PC-9 (cell line): ENCODE results near the gene CACFD1. TPM values are rescaled to one million over a fixed set of nuclear protein-coding genes. Genes with fewer than 3 reads are reported as not detected.

ENCODE experiments used
- BruUV-seq: library from RNA; stranded (reverse); fragments of 400-500 nt; replicated peaks from 2 replicates; lab custom pipeline; 2021; lab: Mats Ljungman, UMichigan
- CTCF ChIA-PET: fragments of 300-600 bp; sonication (Branson Sonifier 250); formaldehyde crosslinking; loops from one replicate; lab custom pipeline; 2022; ENCODE audit warnings: antibody characterized with exemption; lab: Charles Lee
- POLR2A ChIA-PET: fragments of 300-600 bp; sonication (Branson Sonifier 250); formaldehyde crosslinking; loops from one replicate; lab custom pipeline; 2022; ENCODE audit warnings: antibody characterized with exemption; ENCODE audit not compliant: unreplicated experiment; lab: Charles Lee
- DNase-seq, 2 experiments: peaks; one replicate each; pipeline versions ENCODE4 v3.0.0 to v3.0.0-alpha.2; 2015 to 2022; ENCODE audit warnings: mixed read lengths in 1 of 2
- H2AFZ ChIP-seq: fragments of 200-600 bp; sonication (generic); 2 replicates; pipeline ENCODE4 v1.8.1; 2017; ENCODE audit warnings: antibody characterized with exemption
- H3F3A ChIP-seq: fragments of 200-600 bp; sonication (generic); 2 replicates; pipeline ENCODE4 v1.8.1; 2017; ENCODE audit warnings: antibody characterized with exemption, mild to moderate bottlenecking, low read depth; ENCODE audit not compliant: insufficient read depth
- H3K27ac ChIP-seq: fragments of 200-600 bp; sonication (generic); 2 replicates; pipeline ENCODE4 v1.6.1; 2016; ENCODE audit warnings: mixed run types
- H3K27me3 ChIP-seq: fragments of 200-600 bp; sonication (generic); 2 replicates; pipeline ENCODE4 v1.6.1; 2016; ENCODE audit warnings: low read depth, mixed run types; ENCODE audit not compliant: insufficient read depth
- H3K36me3 ChIP-seq: fragments of 200-600 bp; sonication (generic); 2 replicates; pipeline ENCODE4 v1.6.1; 2016; ENCODE audit warnings: low read depth, mixed run types
- H3K4me1 ChIP-seq: fragments of 200-600 bp; sonication (generic); replicated peaks from 2 replicates; pipeline ENCODE4 v1.6.1; 2016; ENCODE audit warnings: mixed run types; ENCODE audit not compliant: insufficient read depth
- H3K4me2 ChIP-seq: fragments of 200-600 bp; sonication (generic); 2 replicates; pipeline ENCODE4 v1.6.1; 2017; ENCODE audit warnings: mixed run types
- H3K4me3 ChIP-seq: fragments of 200-600 bp; sonication (generic); 2 replicates; pipeline ENCODE4 v1.6.1; 2016; ENCODE audit warnings: mixed run types
- H3K79me2 ChIP-seq: fragments of 200-600 bp; sonication (generic); 2 replicates; pipeline ENCODE4 v1.6.1; 2017; ENCODE audit warnings: low read depth, mixed run types
- H3K9me2 ChIP-seq: fragments of 200-600 bp; sonication (generic); 2 replicates; pipeline ENCODE4 v1.8.1; 2017; ENCODE audit warnings: mild to moderate bottlenecking; ENCODE audit not compliant: insufficient read depth
- H3K9me3 ChIP-seq: fragments of 200-600 bp; sonication (generic); 2 replicates; pipeline ENCODE4 v1.8.1; 2016; ENCODE audit warnings: low read depth; ENCODE audit not compliant: insufficient read depth
- H4K20me1 ChIP-seq: fragments of 200-600 bp; sonication (generic); 2 replicates; pipeline ENCODE4 v1.8.1; 2017; ENCODE audit not compliant: insufficient read depth
- EZH2 ChIP-seq: fragments of 200-600 bp; sonication (generic); IDR thresholded peaks from 2 replicates; pipeline ENCODE4 v1.8.0; 2017; ENCODE audit warnings: antibody characterized with exemption, low read depth
- intact Hi-C: fragments of 100-400 bp; cut with micrococcal nuclease; formaldehyde crosslinking; loops from one replicate; pipeline ENCODE4 v1.10.0; 2022; ENCODE audit not compliant: unreplicated experiment
- total RNA-seq: library from RNA; stranded (reverse); gene quantifications from 2 replicates; pipeline ENCODE4 v1.2.3, GENCODE V29; 2021
- TF ChIP-seq, protein P1 (sequence below): fragments of 200-600 bp; sonication (generic); conservative IDR thresholded peaks from 2 replicates; pipeline ENCODE4 v1.6.1; 2017; ENCODE audit warnings: mixed run types, antibody characterized with exemption, mild to moderate bottlenecking, moderate library complexity

Gene CACFD1
- total RNA-seq, 1 experiment from 2014 or later, result 28.7 TPM

DNA sequence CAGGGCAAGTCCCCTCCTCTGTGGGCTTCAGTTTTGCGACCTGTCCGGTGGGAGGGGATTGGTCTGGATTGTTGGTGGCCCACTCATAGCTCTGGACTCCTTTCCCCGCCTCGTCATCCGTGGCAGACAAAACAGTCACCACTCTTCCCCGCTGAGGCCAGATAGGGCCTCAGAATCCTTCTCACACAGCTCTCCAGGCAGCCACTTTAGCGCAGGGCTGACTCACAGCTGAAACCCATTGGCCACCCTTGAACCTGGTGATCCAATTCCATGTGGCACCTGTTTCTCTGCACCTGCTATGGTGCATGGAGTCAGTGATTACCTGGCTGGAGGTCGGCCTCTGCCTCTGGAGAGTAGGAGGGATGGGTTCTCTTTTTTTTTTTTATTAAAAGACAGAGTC, 15.8 kb upstream of the CACFD1 start:
- H3K9me3 ChIP-seq, result no peaks in the 10 kb centered on the region
- no peak overlapping the region for H3K4me3 ChIP-seq
- no peaks in the 10 kb centered on the region for H4K20me1 ChIP-seq
- intact Hi-C loops, result no loop called here
- H3K27ac ChIP-seq, result no peak overlapping the region
- CTCF ChIA-PET, result no interaction called here
- H3K9me2 ChIP-seq, result no peaks in the 10 kb centered on the region
- no peak overlapping the region for H2AFZ ChIP-seq
- POLR2A ChIA-PET, result no interaction called here
- no peaks in the 10 kb centered on the region for H3F3A ChIP-seq
- TF ChIP-seq, protein P1, sequence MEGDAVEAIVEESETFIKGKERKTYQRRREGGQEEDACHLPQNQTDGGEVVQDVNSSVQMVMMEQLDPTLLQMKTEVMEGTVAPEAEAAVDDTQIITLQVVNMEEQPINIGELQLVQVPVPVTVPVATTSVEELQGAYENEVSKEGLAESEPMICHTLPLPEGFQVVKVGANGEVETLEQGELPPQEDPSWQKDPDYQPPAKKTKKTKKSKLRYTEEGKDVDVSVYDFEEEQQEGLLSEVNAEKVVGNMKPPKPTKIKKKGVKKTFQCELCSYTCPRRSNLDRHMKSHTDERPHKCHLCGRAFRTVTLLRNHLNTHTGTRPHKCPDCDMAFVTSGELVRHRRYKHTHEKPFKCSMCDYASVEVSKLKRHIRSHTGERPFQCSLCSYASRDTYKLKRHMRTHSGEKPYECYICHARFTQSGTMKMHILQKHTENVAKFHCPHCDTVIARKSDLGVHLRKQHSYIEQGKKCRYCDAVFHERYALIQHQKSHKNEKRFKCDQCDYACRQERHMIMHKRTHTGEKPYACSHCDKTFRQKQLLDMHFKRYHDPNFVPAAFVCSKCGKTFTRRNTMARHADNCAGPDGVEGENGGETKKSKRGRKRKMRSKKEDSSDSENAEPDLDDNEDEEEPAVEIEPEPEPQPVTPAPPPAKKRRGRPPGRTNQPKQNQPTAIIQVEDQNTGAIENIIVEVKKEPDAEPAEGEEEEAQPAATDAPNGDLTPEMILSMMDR, result no peak
- no peak for TF ChIP-seq EZH2
- no peaks in the 10 kb centered on the region for H3K4me1 ChIP-seq
- no peak overlapping the region for H3K4me2 ChIP-seq
- no TSS peak for BruUV-seq
- no peak for DNase-seq
- H3K79me2 ChIP-seq, result no peaks in the 10 kb centered on the region
- H3K27me3 ChIP-seq, result peaks cover 53% of the 10 kb centered on the region; the same call in 1 of the 2 replicates
- no peaks in the 10 kb centered on the region for H3K36me3 ChIP-seq

DNA sequence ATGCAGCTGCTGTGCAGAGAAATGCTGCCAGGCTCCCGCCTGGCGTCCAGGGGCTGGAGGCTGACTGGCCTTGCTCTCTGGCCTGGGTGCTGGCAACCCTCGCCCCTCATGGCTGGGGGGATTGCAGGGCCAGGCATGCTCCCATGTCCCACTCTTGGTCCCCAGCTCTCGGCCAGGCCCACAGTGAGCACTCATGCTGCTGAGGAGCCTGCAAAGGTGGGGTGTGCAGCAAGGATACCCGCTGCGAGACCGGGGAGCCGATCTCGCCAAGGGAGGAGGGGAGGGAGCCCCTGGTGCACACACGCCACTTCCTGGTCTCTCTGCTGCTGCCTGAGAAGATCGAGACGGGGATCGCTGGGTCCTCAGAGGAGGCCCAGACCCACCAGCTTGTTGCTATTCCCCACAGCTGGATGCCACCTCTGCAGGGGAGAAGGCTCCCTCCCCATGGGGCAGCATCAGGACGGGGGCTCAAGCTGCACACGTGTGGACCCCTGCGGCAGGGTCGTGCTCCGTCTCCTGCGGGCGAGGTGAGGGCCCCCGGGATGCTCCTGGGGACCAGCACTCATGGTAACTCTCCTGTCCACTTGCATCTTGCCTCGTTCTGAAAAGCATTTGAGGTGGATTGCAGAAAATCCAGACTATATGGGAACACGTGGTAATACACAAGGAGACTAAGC, 14.3 kb upstream of the CACFD1 start:
- intact Hi-C loops, result no loop called here
- no TSS peak for BruUV-seq
- POLR2A ChIA-PET, result no interaction called here

DNA sequence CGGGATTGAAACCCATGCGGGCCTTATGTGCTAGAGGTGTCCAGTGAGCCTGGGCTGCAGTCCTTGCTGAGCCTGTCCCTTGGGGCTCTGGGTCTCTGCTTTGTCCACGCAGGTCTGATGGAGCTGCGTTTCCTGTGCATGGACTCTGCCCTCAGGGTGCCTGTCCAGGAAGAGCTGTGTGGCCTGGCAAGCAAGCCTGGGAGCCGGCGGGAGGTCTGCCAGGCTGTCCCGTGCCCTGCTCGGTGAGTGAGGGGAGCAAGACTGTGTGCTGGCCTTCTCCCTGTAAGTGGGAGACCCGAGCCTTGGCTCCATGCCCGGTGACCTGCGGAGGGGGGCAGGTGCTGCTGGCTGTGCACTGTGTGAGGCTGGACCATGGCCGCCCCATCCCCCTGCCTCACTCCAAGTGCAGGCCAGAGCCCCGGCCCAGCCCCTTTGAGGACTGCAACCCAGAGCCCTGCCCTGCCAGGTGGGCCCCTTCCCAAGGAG, 11.2 kb upstream of the CACFD1 start:
- Histone ChIP-seq H4K20me1 (no peaks in the 10 kb centered on the region), H3K4me2 (no peak overlapping the region), H3K36me3 (no peaks in the 10 kb centered on the region), H3K4me1 (peaks cover 8% of the 10 kb centered on the region), H3K9me2 (no peaks in the 10 kb centered on the region), H2AFZ (no peak overlapping the region), H3K9me3 (no peaks in the 10 kb centered on the region), H3K27ac (no peak overlapping the region), H3K4me3 (no peak overlapping the region), H3K79me2 (no peaks in the 10 kb centered on the region), H3F3A (no peaks in the 10 kb centered on the region), H3K27me3 (peaks cover 24% of the 10 kb centered on the region; the same call in 1 of the 2 replicates)
- CTCF ChIA-PET, result interaction anchor here (0.6 kb wide), 1 partner anchor 91 kb away, joined by 4 read pairs; no protein-coding TSS in a partner anchor
- no peak for DNase-seq
- BruUV-seq, result no TSS peak
- intact Hi-C loops, result no loop called here
- TF ChIP-seq, protein P1, result no peak
- no peak for TF ChIP-seq EZH2
- POLR2A ChIA-PET, result interaction anchor here (0.6 kb wide), 1 partner anchor 73 kb away, joined by 3 read pairs; no protein-coding TSS in a partner anchor

More for the DNA sequence above, 14.3 kb upstream of the CACFD1 start:
- no peaks in the 10 kb centered on the region for H3K9me3 ChIP-seq
- H3K4me1 ChIP-seq, result peaks cover 8% of the 10 kb centered on the region
- no peaks in the 10 kb centered on the region for H3K9me2 ChIP-seq
- H3K4me2 ChIP-seq, result no peak overlapping the region
- H2AFZ ChIP-seq, result no peak overlapping the region
- no peak for TF ChIP-seq EZH2
- TF ChIP-seq, protein P1, result no peak
- H3K36me3 ChIP-seq, result no peaks in the 10 kb centered on the region
- H4K20me1 ChIP-seq, result no peaks in the 10 kb centered on the region
- peaks cover 42% of the 10 kb centered on the region; the same call in 1 of the 2 replicates for H3K27me3 ChIP-seq
- no peak for DNase-seq
- no peak overlapping the region for H3K27ac ChIP-seq
- no peaks in the 10 kb centered on the region for H3K79me2 ChIP-seq
- no peaks in the 10 kb centered on the region for H3F3A ChIP-seq
- H3K4me3 ChIP-seq, result no peak overlapping the region
- CTCF ChIA-PET, result interaction anchor here (0.6 kb wide), 1 partner anchor 270 kb away, joined by 3 read pairs; no protein-coding TSS in a partner anchor
